ENCODE data around the gene TTLL11. TPM values are rescaled to one million over a fixed set of nuclear protein-coding genes. Genes with fewer than 3 reads are reported as not detected.

The TTLL11 gene
- polyA plus RNA-seq, 1 of the 3 experiments (the other 2 are of a cell fraction): 6.8 TPM

DNA sequence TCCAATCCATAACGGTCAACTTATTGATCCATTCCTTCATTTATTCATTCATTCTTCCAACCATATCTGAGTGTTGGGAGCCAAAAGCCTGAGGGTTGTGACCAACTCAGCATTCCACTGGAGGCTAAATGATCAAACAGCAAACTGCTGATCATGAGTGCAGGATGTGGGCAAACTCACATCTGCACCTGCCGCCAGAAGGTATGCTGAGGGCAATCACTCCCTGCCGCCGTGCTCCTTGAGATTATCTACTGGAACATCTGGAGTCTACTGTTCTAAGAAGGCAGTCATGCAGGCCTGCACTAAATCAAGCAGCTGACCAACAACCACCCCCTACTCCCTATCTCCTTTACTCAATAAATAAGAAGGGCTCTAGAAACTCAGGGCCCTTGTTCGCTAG lies 184.0 kb downstream of the TTLL11 start:
- Histone ChIP-seq H3K27me3 (ENCODE audit: insufficient read depth) (no peaks in the 10 kb centered on the region), H3K27ac (ENCODE audit: low read depth in 2 of 2, low read length in 1 of 2) (no peak overlapping the region), H3K79me2 (ENCODE audit: insufficient read depth) (peaks cover 8% of the 10 kb centered on the region; the same call in 1 of the 2 replicates), H3K4me2 (no peak overlapping the region), H3F3A (replicated peaks; ENCODE audit: insufficient read depth) (peaks cover 21% of the 10 kb centered on the region), H3K36me3 (replicated peaks in 1 of 2; ENCODE audit: control insufficient read depth in 1 of 2, insufficient read depth in 2 of 2, low read length in 1 of 2) (no peaks in the 10 kb centered on the region), H3K9me2 (no peaks in the 10 kb centered on the region), H3K9ac (no peak overlapping the region), H3K4me1 (ENCODE audit: control insufficient read depth in 1 of 2, insufficient read depth in 2 of 2, low read depth in 1 of 2, low read length in 1 of 2) (peaks cover 9% of the 10 kb centered on the region in 2 experiments), H4K20me1 (ENCODE audit: insufficient read depth) (no peaks in the 10 kb centered on the region), H3K4me3 (ENCODE audit: low read depth in 2 of 2, low read length in 1 of 2) (no peak overlapping the region), H3K9me3 (no peaks in the 10 kb centered on the region), H2AFZ (ENCODE audit: low read depth) (no peak overlapping the region)
- WGBS (ENCODE audit: low lambda C conversion rate): 75% methylated on average over 5 of the region's 5 CpGs
- ChIA-PET CTCF (no interaction called here), POLR2A (no interaction called here)
- no peak for TF ChIP-seq TCF12 (IDR thresholded peaks at IDR 0.05)
- TF ChIP-seq TEAD4 (IDR thresholded peaks at IDR 0.05; ENCODE audit: borderline replicate concordance, insufficient read depth): no peak
- no peak for TF ChIP-seq SMC3 (IDR thresholded peaks at IDR 0.05; ENCODE audit: low read depth, low read length)
- TF ChIP-seq MXI1 (IDR thresholded peaks at IDR 0.05; ENCODE audit: low read depth, low read length): no peak
- no peak for TF ChIP-seq CTCF (IDR thresholded peaks at IDR 0.05)
- TF ChIP-seq, protein P1, sequence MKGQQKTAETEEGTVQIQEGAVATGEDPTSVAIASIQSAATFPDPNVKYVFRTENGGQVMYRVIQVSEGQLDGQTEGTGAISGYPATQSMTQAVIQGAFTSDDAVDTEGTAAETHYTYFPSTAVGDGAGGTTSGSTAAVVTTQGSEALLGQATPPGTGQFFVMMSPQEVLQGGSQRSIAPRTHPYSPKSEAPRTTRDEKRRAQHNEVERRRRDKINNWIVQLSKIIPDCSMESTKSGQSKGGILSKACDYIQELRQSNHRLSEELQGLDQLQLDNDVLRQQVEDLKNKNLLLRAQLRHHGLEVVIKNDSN (IDR thresholded peaks at IDR 0.05; ENCODE audit: borderline replicate concordance, low read depth): no peak
- TF ChIP-seq IRF3 (IDR thresholded peaks at IDR 0.05; ENCODE audit: low read depth, low read length): no peak
- TF ChIP-seq YY1 (IDR thresholded peaks at IDR 0.05; ENCODE audit: low read depth): no peak
- no peak for TF ChIP-seq FOXM1 (IDR thresholded peaks at IDR 0.05; ENCODE audit: low read depth)
- no peak for DNase-seq

DNA sequence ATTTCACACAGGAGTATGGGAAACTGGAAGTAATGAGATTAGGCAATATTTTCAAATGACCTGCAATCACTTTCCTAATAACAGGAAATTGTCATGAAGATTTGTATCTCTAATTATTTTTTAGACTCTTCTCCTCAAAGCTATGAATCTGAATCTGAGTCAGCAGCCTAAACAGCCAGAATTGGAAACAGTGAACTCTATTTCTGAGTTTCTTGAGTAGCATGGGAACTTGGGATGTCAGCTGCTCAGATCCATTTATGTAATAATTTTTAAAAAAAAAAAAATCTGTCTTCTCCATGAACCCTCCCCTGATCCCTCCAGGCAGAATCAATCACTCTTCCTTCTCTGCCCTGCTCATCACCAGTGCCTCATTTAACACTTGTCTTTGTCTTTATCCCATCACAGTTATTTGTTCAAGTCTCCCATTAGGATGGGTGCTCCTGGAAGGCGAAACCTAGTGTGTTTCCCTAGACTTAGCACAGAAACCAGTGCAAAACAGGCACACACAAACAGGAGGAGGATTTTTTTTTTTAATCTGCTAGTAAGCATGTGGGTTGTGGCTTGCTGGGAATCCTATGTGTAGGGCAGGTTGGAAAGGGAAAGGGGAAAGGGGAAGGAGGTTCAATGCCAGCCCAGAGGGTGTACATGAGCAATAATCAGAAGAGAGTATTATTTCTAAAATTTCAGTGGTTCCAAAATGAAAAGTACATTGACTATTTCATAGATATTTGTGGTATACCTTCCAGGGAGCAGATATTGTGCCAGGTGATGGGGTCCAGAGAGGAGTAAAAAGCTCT lies 186.8 kb downstream of the TTLL11 start:
- peak overlapping the region; percentile 44; the same call in 1 of the 2 replicates for H3K4me2 ChIP-seq
- TF ChIP-seq, protein P2, sequence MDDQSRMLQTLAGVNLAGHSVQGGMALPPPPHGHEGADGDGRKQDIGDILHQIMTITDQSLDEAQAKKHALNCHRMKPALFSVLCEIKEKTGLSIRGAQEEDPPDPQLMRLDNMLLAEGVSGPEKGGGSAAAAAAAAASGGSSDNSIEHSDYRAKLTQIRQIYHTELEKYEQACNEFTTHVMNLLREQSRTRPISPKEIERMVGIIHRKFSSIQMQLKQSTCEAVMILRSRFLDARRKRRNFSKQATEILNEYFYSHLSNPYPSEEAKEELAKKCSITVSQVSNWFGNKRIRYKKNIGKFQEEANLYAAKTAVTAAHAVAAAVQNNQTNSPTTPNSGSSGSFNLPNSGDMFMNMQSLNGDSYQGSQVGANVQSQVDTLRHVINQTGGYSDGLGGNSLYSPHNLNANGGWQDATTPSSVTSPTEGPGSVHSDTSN (IDR thresholded peaks at IDR 0.05): peak; percentile 7; the same call in 1 of the 2 replicates
- no peak for TF ChIP-seq SIN3A (IDR thresholded peaks at IDR 0.05; ENCODE audit: borderline replicate concordance, low read depth, low read length)
- TF ChIP-seq RXRA (IDR thresholded peaks at IDR 0.05; ENCODE audit: borderline replicate concordance, low read depth): 0 out of 2 replicates have a peak, but pooled peaks have one; percentile 29
- TF ChIP-seq FOSL2 (IDR thresholded peaks at IDR 0.05; ENCODE audit: borderline replicate concordance, low read depth): peak; percentile 24; the same call in 1 of the 2 replicates
- peak; percentile 32; the same call in 1 of the 2 replicates for TF ChIP-seq TCF12 (IDR thresholded peaks at IDR 0.05)
- no peak for TF ChIP-seq NFIC (IDR thresholded peaks at IDR 0.05; ENCODE audit: borderline replicate concordance)
- TF ChIP-seq MXI1 (IDR thresholded peaks at IDR 0.05; ENCODE audit: low read depth, low read length): no peak
- TF ChIP-seq GABPA (IDR thresholded peaks at IDR 0.05; ENCODE audit: low read depth): no peak
- POLR2A ChIA-PET: no interaction called here

More for the DNA sequence above, 186.8 kb downstream of the TTLL11 start:
- peaks cover 6% of the 10 kb centered on the region; the same call in 1 of the 2 replicates for H3K79me2 ChIP-seq (ENCODE audit: insufficient read depth)
- peaks cover 14 to 21% of the 10 kb centered on the region in 2 experiments for H3K4me1 ChIP-seq (ENCODE audit: control insufficient read depth in 1 of 2, insufficient read depth in 2 of 2, low read depth in 1 of 2, low read length in 1 of 2)
- 91% methylated on average over 1 of the region's 1 CpG for WGBS (ENCODE audit: low lambda C conversion rate)
- H3K4me3 ChIP-seq (ENCODE audit: low read depth in 2 of 2, low read length in 1 of 2): no peak overlapping the region
- no peaks in the 10 kb centered on the region for H3K27me3 ChIP-seq (ENCODE audit: insufficient read depth)
- H3K9me3 ChIP-seq: no peaks in the 10 kb centered on the region
- H3K9ac ChIP-seq: peak overlapping the region; percentile 35; the same call in 1 of the 2 replicates
- no peaks in the 10 kb centered on the region for H3K36me3 ChIP-seq (replicated peaks in 1 of 2; ENCODE audit: control insufficient read depth in 1 of 2, insufficient read depth in 2 of 2, low read length in 1 of 2)
- H3K27ac ChIP-seq (ENCODE audit: low read depth in 2 of 2, low read length in 1 of 2): peak overlapping the region; percentile 5 to 95
- no peaks in the 10 kb centered on the region for H3K9me2 ChIP-seq
- no peak for DNase-seq
- CTCF ChIA-PET: no interaction called here
- peaks cover 46% of the 10 kb centered on the region for H3F3A ChIP-seq (replicated peaks; ENCODE audit: insufficient read depth)
- no peaks in the 10 kb centered on the region for H4K20me1 ChIP-seq (ENCODE audit: insufficient read depth)
- H2AFZ ChIP-seq (ENCODE audit: low read depth): no peak overlapping the region

Measured in SK-N-SH (cell line).